ENCODE measurements around the gene SLC22A23. TPM values are rescaled to one million over a fixed set of nuclear protein-coding genes. Genes with fewer than 3 reads are reported as not detected.

The SLC22A23 gene
- total and polyA plus RNA-seq, 2 of the 4 experiments (the other 2 are of a cell fraction) = 0.72 to 1.6 TPM

DNA sequence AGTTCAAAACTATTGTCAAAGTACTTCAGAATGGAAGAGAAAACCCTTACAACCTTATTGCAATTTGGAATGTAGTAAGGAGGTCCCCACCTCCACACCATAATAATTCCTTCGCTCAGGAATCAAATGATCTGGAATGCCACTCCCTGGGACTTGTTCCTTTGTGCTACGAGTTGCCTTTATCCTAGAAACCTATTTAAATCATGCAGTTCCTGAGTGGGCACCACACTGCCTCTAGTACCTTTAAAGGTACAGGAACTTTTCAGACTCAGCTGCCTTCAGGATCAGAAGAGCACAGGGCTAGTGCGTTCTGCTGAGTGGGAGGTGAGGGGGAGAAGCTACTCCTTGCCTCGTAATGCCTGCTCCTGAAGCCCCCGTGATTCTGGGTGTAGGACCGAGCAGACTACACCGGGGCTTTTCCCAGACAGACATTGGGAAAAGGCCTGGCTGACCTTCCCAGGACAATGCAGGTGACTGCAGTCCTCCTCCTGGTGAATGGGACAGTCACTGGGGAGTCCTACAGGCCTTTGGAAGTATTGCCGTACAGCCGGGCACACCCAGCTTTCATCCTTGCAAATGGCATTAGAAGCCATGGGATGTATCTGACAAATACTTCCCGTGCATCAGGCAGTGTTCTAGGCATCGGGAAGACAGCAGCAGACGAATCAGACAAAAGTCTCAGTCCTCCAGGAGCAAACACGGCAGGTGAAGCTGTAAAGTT is 217.6 kb downstream of the SLC22A23 start:
- H3K14ac ChIP-seq (replicated peaks; ENCODE audit: low read depth, low read length) = no peak overlapping the region
- no peak for TF ChIP-seq CHD1 (IDR thresholded peaks at IDR 0.05; ENCODE audit: low read depth, low read length)
- TF ChIP-seq, protein P1, sequence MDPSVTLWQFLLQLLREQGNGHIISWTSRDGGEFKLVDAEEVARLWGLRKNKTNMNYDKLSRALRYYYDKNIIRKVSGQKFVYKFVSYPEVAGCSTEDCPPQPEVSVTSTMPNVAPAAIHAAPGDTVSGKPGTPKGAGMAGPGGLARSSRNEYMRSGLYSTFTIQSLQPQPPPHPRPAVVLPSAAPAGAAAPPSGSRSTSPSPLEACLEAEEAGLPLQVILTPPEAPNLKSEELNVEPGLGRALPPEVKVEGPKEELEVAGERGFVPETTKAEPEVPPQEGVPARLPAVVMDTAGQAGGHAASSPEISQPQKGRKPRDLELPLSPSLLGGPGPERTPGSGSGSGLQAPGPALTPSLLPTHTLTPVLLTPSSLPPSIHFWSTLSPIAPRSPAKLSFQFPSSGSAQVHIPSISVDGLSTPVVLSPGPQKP (IDR thresholded peaks at IDR 0.05; ENCODE audit: borderline replicate concordance, low read depth, low read length) = no peak
- peak; percentile 35; the same call in 1 of the 2 replicates for TF ChIP-seq RAD21 (IDR thresholded peaks at IDR 0.05; ENCODE audit: low read length)
- TF ChIP-seq, protein P2, sequence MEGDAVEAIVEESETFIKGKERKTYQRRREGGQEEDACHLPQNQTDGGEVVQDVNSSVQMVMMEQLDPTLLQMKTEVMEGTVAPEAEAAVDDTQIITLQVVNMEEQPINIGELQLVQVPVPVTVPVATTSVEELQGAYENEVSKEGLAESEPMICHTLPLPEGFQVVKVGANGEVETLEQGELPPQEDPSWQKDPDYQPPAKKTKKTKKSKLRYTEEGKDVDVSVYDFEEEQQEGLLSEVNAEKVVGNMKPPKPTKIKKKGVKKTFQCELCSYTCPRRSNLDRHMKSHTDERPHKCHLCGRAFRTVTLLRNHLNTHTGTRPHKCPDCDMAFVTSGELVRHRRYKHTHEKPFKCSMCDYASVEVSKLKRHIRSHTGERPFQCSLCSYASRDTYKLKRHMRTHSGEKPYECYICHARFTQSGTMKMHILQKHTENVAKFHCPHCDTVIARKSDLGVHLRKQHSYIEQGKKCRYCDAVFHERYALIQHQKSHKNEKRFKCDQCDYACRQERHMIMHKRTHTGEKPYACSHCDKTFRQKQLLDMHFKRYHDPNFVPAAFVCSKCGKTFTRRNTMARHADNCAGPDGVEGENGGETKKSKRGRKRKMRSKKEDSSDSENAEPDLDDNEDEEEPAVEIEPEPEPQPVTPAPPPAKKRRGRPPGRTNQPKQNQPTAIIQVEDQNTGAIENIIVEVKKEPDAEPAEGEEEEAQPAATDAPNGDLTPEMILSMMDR (conservative IDR thresholded peaks at IDR 0.05; ENCODE audit: low read depth, low read length) = 0 out of 2 replicates have a peak, but pooled peaks have one; percentile 8
- no peak overlapping the region for H3K27ac ChIP-seq (ENCODE audit: insufficient read depth, low read length)
- no peaks in the 10 kb centered on the region for H3K79me1 ChIP-seq (ENCODE audit: low read depth in 1 of 2, low read length in 2 of 2)
- H2AK9ac ChIP-seq (replicated peaks; ENCODE audit: low read depth, low read length, poor library complexity) = no peak overlapping the region
- no peak overlapping the region for H4K91ac ChIP-seq (ENCODE audit: insufficient read depth, low read depth, low read length)
- dilution Hi-C loops (cut with HindIII; ENCODE audit: low sequenced_read_pairs, unreplicated experiment) = no loop called here
- H2BK15ac ChIP-seq (ENCODE audit: low read depth, low read length) = no peak overlapping the region
- H3K4ac ChIP-seq (ENCODE audit: low read depth, low read length) = no peak overlapping the region
- no peaks in the 10 kb centered on the region for H4K20me1 ChIP-seq (ENCODE audit: insufficient read depth, low read length)
- ChIA-PET POLR2A (ENCODE audit: unreplicated experiment) (interaction anchor here (0.6 kb wide), 1 partner anchor 9 kb away, joined by 3 read pairs; no protein-coding TSS in a partner anchor), CTCF (no interaction called here)
- 0 out of 2 replicates have a peak, but pooled peaks cover 3% of the 10 kb centered on the region for H3K9me1 ChIP-seq (ENCODE audit: insufficient read depth, low read length)
- no peaks in the 10 kb centered on the region for H3K4me1 ChIP-seq (ENCODE audit: control insufficient read depth, insufficient read depth, low read length)
- no peak overlapping the region for H3K56ac ChIP-seq (ENCODE audit: extremely low read depth, insufficient read depth, low read length)
- no peak overlapping the region for H4K8ac ChIP-seq (ENCODE audit: low read depth in 2 of 2, low read length in 2 of 2)
- no TSS peak for BruUV-seq (replicated peaks)
- H2BK20ac ChIP-seq (ENCODE audit: low read depth, low read length) = no peak overlapping the region
- peaks cover 3% of the 10 kb centered on the region; the same call in 1 of the 2 replicates for H3K9me3 ChIP-seq (ENCODE audit: control insufficient read depth, insufficient read depth, low read length)
- H3K27me3 ChIP-seq (ENCODE audit: control insufficient read depth, insufficient read depth, low read length) = peaks cover 7% of the 10 kb centered on the region; the same call in 1 of the 2 replicates
- no peak overlapping the region for H3K4me2 ChIP-seq (ENCODE audit: low read depth, low read length)
- no peak overlapping the region for H3K4me3 ChIP-seq (ENCODE audit: insufficient read depth, low read depth, low read length)
- H2AK5ac ChIP-seq (ENCODE audit: low read depth, low read length) = no peak overlapping the region
- WGBS, 2 experiments (ENCODE audit: extremely low coverage in 2 of 2, insufficient read length in 1 of 2) = 82% methylated on average over 4 of the region's 13 CpGs; no CpG with 5 or more reads in 1 of the 2 experiments
- no peak overlapping the region for H2BK5ac ChIP-seq (ENCODE audit: low read depth, low read length, poor library complexity, severe bottlenecking)
- no peak overlapping the region for H4K5ac ChIP-seq (ENCODE audit: low read depth, low read length)
- in situ Hi-C loops (cut with MboI; ENCODE audit: low sequenced_read_pairs) = no loop called here
- no peak overlapping the region for H3K18ac ChIP-seq (ENCODE audit: low read depth, low read length)
- no peak overlapping the region for H2AFZ ChIP-seq (replicated peaks; ENCODE audit: low read length, poor library complexity)
- intact Hi-C loops (cut with micrococcal nuclease) = no loop called here
- DNase-seq (no peak), ATAC-seq (ENCODE audit: low read depth) (no peak)
- no peak overlapping the region for H3K23ac ChIP-seq (ENCODE audit: low read depth, low read length)
- no peak overlapping the region for H3K9ac ChIP-seq (ENCODE audit: low read depth, low read length)
- no peak overlapping the region for H2BK120ac ChIP-seq (ENCODE audit: low read depth, low read length)
- H3K36me3 ChIP-seq (ENCODE audit: control insufficient read depth, insufficient read depth, low read length) = no peaks in the 10 kb centered on the region
